Right ventricle myocardium inferior (tissue), 1 donor: ENCODE measurements around the gene CTNNAL1. TPM values are rescaled to one million over a fixed set of nuclear protein-coding genes. Genes with fewer than 3 reads are reported as not detected.
A peak's percentile ranks its signal among the peaks of the same experiment; 100 is the strongest.
"Not testable (repeated sequence)": the region's sequence is repeated elsewhere in the genome, so short reads cannot be mapped to it uniquely, and the experiment has no call there.

Source experiments
- ATAC-seq: fragments of 200-7000 bp; cut with Tn5 transposase; one replicate; pipeline ENCODE4 v1.9.1; 2020; ENCODE audit warnings: mild to moderate bottlenecking, moderate library complexity
- DNase-seq: peaks from one replicate; pipeline ENCODE4 v3.0.0; 2021; ENCODE audit errors: missing footprints
- intact Hi-C: fragments of 100-400 bp; cut with DNase I; formaldehyde crosslinking; loops from one replicate; pipeline ENCODE4 v1.11.0; 2022
- long read RNA-seq: library from polyadenylated mRNA; unstranded; transcript quantifications from one replicate; pipeline ENCODE4 v2.0.0, GENCODE V29; 2021
- total RNA-seq: library from RNA; stranded (reverse); fragmentation: NEBNext Ultra II Directional; extraction: Animal tissue kit (Norgen Biotek cat#: 25700); gene quantifications from one replicate; pipeline ENCODE4 v1.2.1, GENCODE V29; 2021
- donor health status: DM: no; HTN: yes; CAD: no; lungs with severe emphysema.

The CTNNAL1 gene, protein sequence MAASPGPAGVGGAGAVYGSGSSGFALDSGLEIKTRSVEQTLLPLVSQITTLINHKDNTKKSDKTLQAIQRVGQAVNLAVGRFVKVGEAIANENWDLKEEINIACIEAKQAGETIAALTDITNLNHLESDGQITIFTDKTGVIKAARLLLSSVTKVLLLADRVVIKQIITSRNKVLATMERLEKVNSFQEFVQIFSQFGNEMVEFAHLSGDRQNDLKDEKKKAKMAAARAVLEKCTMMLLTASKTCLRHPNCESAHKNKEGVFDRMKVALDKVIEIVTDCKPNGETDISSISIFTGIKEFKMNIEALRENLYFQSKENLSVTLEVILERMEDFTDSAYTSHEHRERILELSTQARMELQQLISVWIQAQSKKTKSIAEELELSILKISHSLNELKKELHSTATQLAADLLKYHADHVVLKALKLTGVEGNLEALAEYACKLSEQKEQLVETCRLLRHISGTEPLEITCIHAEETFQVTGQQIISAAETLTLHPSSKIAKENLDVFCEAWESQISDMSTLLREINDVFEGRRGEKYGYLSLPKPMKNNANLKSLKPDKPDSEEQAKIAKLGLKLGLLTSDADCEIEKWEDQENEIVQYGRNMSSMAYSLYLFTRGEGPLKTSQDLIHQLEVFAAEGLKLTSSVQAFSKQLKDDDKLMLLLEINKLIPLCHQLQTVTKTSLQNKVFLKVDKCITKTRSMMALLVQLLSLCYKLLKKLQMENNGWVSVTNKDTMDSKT
- total RNA-seq, result 70.7 TPM
- long read RNA-seq, transcript CTNNAL1-201 (19 exons, 2,490 nt), result major isoform, 73 of 92 reads
- long read RNA-seq, partial matches to known transcripts, result 5 of 92 reads
- long read RNA-seq, other reads (novel, unspliced or antisense), result 13 of 92 reads

DNA sequence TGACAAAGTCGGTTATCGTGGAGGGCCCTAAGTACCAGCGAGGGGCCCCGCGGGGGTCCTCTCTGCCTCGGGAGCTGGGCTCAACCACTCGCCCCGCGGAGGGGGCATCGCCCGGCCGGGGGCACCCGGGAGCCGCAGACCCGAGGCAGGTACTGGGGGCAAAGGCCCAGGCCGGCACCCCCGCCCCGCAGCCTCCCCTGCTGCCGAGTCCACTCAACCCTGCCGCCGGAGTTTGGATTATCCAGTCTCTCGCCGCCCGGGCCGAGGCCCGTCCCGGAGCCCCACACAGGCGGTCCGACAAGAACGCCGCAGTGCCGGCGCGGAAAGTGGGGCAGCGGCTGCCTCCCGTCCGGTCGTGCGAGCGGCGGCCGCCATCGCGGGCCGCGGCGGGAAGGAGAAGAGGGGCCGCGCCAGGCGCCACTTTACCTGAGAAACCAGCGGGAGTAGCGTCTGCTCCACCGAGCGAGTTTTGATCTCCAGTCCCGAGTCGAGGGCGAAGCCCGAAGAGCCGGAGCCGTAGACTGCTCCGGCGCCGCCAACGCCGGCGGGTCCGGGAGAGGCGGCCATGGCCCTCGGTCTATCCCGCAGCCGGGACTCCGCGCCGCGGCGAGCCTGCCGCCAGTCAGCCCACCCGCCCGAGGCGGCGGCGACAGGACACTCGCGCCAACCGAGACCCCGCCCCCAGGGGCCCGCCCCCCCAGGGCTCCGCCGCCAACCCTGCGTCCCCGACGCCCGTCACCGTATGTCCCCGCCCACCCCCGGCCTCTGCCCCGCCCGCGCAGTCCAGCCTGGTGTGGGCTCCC is at the start of gene CTNNAL1:
Gene CTNNAL1, minus strand, starts transcription at position 624 of the 803 bp plus-strand sequence. Its CDS starts 57 bp downstream, at position 567.
- peak; percentile 95 for DNase-seq
- intact Hi-C loops, result loop anchor here (2.0 to 5.0 kb wide), 3 partner anchors 16 to 104 kb away; partner anchors contain the start of gene TMEM245
- ATAC-seq, result peak; percentile 98

DNA sequence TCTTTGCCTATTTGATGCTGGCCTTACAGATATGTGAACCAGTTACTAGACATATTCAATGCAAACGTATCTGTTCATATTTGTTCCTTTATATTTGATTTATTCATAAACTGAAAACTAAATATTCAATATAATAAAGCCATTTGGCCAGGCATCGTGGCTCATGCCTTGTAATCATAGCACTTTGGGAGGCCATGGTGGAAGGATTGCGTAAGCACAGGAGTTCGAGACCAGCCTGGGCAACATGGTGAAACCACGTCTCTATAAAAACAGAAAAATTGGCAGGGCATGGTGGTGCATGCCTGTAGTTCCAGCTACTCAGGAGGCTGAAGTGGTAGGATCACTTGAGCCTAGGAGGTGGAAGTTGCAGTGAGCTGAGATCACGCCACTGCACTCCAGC is 49.2 kb upstream of the CTNNAL1 start:
- intact Hi-C loops, result no loop called here
- DNase-seq (no peak), ATAC-seq (no peak)

DNA sequence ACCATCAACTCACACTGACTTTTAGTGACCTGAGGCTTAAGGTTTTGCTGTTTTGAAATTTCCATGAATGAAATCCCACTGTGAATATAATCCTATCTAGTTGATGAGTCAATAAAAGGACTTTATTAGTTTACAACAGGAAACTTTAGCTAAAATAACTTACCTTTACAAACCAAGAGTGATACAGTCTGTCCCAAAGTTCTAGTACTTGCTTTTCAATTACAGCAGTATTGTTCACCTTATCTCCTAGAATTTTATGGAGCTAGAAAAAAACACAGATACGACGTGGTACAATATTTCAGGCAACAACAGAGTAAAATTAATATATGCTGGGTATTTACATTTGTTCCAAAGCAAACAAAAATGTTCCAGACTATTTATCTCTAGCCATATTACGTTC is 46.9 kb upstream of the CTNNAL1 start:
- no peak for ATAC-seq
- DNase-seq, result no peak
- intact Hi-C loops, result no loop called here

DNA sequence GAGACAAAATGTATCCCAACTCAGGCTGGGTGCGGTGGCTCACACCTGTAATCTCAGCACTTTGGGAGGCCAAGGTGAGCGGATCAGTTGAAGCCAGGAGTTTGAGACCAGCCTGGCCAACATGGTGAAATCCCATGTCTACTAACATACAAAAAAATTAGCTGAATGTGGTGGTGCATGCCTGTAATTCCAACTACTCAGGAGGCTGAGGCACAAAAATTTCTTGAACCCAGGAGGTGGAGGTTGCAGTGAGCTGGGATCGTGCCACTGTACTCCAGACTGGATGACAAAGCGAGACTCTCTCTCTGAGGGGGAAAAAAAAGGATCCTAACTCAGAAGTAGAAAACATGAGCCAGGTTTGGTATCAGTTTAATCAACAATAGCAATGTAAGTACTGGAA is 39.8 kb upstream of the CTNNAL1 start:
- ATAC-seq, intact Hi-C loops: not testable (repeated sequence)

DNA sequence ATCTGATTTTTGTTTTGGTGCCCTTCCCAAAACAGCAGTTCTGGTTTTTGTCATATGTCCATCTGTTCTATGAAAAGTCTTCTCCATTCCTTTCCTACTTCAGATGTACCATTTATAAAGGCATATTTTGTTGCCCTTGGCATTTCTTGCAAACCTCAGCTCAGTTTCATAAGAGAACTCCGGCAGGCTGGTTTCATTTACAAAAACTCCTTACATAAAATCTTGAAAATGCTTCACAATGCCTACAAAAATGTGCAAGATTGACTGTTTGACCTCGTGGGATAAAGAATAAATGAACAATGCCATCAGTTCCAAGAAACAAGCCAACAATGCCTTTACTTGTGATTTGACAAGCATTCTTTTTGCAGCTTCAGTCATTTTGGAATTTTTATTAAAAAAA is 39.1 kb upstream of the CTNNAL1 start:
- intact Hi-C loops, result no loop called here
- ATAC-seq (no peak), DNase-seq (no peak)

More for the DNA sequence above, 39.8 kb upstream of the CTNNAL1 start:
- not testable (repeated sequence) for DNase-seq

DNA sequence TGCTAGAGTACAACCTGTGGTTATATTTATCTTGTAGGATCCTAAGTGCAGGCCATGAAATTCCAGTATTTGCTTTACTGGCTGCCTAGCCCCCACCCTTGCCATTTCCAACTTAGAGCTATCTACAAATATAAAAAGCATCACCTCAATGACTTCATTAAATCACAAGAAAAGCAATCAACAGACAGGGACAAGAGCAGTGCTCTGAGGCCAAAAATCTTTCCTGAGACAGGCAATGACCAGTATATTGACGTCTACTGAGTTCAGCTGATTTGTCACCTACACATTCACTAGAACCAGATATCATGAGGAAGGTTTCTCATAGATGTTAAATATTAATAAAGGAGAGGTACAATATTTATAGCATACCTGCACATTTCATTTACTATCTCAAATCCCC is 38.4 kb upstream of the CTNNAL1 start:
- DNase-seq (no peak), ATAC-seq (no peak)
- intact Hi-C loops, result no loop called here

DNA sequence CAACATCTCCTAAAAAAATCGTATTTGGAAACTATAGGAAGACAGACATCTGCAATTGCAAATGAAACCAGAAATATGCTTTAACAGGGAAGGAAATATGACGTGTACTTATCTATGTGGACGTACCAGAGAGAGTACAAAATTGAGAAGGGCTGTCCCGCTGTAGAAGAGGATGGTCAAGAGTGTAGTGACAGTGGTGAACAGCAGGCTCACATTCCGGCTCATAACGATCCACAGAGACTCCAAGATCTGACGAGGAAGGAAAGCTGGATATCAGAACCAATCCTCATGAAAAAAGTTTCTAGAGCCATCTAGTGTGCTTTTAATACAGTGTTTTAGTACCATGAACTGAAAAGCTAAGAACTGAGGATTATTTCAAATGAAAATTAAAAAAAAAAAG is 37.1 kb upstream of the CTNNAL1 start:
- DNase-seq (no peak), ATAC-seq (no peak)
- intact Hi-C loops, result no loop called here

DNA sequence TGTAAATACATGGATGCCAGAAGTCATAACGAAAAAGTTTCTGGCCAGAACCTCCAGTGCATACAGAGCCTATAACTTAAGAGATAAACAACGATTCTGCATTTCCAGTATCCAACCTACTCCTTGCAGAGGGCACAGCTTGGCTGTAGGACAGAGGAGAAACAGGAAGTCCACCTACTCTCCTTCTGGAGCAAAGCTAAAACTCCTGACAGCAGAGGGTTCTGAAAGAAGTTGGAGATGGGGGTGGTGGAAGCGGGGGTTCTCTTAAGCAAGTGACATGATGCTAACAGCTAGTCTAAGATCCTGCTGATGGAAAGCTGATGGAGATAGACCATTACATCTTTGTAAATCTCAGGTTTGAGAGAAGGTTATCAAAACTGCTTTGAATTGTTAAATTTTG is 35.5 kb upstream of the CTNNAL1 start:
- intact Hi-C loops, result no loop called here
- ATAC-seq (no peak), DNase-seq (no peak)

DNA sequence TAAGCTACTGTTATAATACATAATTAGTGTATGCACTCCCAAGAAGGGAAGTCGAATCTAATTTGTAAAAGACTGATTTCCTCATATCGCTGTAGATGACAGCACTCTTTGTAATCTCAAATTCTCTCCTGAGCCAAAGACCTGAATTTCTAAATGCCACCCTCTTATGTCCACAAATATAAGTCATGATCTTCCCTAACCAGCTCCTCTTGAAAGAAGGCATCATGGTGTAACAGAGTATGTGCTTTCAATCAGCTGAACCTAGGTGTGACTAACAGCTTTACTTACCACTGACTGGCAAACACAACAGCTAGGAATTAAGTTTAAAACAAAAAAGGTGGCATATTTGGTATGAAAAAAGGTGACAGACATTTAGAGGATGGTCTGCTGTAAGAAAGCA is 34.0 kb upstream of the CTNNAL1 start:
- intact Hi-C loops, result no loop called here
- DNase-seq (no peak), ATAC-seq (no peak)

DNA sequence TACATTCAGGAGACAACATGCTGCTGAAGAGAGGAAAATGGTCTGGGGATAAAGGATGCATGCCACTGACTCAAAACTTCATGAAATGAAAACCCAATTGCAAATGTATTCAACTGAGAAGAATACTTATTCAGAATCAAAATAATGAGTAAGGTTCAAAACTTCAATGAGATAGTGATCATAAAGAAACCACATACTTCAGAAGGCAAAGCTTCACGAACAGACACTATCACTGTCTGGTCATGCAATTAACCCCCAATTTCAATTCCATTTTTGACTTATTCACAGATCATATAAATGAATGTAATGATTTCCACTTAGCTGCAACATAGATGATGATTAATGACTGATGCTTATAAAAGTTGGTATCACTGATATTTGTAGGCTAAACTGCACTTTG is 33.0 kb upstream of the CTNNAL1 start:
- ATAC-seq (no peak), DNase-seq (no peak)
- intact Hi-C loops, result no loop called here

DNA sequence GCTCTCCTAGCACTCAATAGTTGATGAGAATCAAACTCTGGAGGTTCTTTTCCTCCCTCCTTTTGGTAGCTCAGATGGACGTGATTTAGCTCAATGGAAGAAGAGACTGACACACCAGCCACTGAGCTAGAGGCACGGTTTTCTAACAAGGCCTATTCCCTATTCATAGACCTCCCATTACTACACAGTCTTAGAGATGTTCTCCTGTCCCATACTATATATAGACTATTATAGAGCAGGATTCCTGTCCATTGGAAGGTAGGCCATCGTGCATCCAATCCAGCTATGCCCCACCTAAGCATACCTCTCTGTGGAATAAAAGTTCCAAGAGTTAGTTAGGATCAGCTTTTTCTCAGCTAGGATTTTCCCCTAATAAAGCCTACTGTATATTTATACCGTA is 30.3 kb upstream of the CTNNAL1 start:
- intact Hi-C loops, result no loop called here
- ATAC-seq, result no peak

DNA sequence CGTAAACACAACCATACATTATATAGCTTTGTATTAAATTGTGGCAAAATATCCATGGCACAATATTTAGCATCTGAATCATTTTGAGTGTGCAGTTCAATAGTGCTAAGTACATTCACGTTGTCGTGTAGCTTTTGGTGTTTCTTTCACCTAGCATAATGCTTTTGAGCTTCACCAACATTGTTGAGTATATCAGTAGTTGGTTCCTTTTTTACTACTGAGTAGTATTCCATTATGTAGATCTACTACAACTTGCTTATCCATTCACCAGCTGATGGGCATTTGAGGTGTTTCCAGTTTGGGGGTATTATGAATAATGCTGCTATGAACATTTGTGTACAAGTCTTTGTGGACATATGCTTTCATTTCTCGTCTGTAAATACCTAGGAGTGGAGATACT is 27.3 kb upstream of the CTNNAL1 start:
- intact Hi-C loops, result no loop called here
- DNase-seq, result no peak
- ATAC-seq, result no peak

More for the DNA sequence above, 30.3 kb upstream of the CTNNAL1 start:
- no peak for DNase-seq

DNA sequence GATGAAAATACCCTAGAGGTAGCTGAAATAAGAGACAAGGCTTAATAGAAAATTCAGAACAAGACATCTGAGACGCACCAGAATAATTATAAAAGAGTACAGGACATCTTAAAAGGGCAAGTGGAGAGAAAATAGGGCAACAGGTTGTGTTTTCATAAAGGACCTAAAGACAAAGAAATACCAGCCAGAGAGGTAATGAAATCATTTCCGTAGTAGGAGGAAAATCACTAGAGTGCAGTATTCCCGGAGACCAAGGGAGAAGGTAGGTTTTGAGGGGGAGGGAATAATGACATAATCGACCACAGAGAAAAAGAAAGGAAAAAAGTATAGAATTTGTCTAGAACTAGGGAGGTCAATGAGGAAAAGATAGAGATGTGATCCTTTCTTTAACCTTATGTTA is 26.2 kb upstream of the CTNNAL1 start:
- DNase-seq (no peak), ATAC-seq (no peak)
- intact Hi-C loops, result loop anchor here (5.0 kb wide), 1 partner anchor 87 kb away; no protein-coding TSS in a partner anchor

DNA sequence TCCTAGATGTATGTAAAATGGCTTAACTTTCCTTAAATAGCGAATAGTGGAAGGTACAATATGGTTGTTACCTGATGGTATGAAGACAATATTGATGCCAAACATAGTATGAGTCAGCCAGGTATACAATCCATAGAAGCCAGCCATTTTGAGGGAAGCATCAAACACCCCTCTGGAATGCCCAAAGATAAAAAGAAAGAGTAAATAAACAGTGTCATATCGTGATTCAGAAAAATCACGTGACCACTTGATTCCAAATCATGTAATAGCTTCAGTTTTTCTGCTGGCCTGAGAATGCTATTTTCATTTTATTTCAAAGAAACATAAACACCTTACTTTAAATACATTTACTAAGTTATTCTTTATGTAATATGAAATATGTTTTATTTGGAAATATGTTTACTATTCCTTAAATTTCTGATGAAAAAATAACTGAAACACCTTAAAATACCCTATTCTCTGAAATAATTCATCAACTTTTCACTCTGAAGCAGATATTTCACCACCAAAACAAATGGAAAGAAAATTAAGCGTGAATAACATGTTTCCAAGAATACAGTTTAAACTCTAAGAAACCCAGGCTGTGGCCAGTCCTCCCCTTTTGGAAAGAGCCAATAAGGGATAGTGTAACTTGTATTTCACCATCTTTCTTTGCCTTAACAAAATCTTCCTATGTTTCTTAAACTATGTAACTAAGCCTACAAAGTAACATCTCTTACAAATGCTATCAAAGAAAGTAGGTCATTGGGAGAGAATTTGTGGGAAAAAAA is 24.8 kb upstream of the CTNNAL1 start:
- intact Hi-C loops, result loop anchor here (5.0 kb wide), 1 partner anchor 86 kb away; no protein-coding TSS in a partner anchor
- ATAC-seq (no peak), DNase-seq (no peak)

DNA sequence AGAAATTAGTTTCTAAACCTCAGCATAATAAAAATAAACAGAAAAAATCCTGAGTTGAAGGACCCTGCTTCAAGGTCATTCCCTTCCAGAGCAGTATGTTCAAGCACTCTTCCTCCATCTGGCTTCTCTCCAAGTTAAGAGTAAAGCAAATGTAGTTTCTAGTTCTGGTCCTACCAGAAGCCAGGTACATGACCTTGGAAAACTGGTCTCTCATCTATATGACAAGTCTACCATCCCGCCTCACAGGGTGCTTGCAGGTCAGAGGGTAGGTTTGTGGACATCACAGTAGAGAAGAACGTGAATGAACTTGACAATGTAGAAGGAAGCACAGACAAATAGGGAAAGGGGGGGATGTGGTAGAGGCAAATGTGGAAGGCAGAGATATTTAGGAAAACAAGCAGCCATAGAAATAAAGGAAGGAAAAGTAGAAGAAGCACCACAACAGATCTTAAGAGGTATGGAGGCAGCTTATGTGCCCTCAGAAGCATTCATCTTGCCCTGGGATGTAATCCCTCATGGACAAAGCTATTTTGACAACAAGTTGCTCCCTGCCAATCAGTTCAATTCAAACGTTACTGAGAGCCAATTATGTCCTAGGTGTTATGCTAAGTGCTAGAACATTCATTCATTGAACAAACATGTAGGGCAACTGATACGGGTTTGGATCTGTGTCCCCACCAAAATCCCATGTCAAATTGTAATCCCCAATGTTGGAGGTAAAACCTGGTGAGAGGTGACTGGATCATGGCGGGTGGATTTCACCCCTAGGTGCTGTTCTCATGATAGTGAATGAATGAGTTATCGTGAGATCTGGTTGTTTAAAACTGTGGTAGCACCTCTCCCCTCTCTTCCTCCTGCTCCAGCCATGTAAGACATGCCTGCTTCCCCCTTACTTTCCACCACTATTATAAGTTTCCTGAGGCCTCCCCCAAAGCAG is 23.7 kb upstream of the CTNNAL1 start:
- intact Hi-C loops, result loop anchor here (5.0 kb wide), 1 partner anchor 85 kb away; no protein-coding TSS in a partner anchor
- DNase-seq (no peak), ATAC-seq (peak; percentile 31)

DNA sequence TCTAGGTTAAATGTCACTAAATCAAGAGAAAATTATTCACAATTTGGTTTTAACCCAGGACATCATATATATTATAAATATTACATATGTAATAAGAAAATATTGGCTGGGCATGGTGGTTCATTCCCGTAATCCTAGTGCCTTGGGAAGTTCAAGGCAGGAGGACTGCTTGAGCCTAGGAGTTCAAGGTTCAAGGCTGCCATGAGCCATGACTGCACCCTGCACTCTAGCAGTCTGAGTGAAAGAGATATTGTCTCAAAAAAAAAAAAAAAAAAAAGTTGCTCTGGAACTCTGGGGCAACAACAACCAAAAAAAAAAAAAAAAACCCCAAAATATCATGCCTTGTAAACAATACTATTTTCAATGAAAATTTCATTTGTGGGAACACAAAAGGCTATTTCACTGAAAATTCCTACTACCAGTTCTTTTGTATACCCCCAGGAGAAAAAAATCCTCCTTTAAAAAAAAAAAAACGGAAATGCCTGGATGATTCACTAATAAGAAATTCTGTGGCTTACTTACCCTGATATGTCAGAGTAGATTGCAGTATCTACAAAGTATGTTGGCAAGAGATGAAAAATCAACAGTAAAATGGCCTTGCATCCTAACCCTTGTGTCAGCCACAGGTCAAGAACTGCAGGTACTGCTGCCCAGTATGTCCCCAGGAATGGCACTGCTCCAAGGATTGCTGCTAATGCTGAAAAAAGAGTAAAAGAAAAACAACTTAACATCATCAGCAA is 22.6 kb upstream of the CTNNAL1 start:
- intact Hi-C loops, result loop anchor here (5.0 kb wide), 1 partner anchor 84 kb away; no protein-coding TSS in a partner anchor
- DNase-seq, result no peak
- peak; percentile 26 for ATAC-seq
